Hematopoietic multipotent progenitor cell treated with erythropoietin and hydrocortisone succinate and interleukin-3 and kit ligand, for 17 days (in vitro differentiated cells): Measurements from ENCODE around the gene GOLPH3.
"Not testable (repeated sequence)": the region's sequence is repeated elsewhere in the genome, so short reads cannot be mapped to it uniquely, and the experiment has no call there.

Experiments
- DNase-seq: peaks from one replicate; pipeline ENCODE4 v3.0.0-alpha.2; 2015; ENCODE audit warnings: low spot score

Gene GOLPH3

DNA sequence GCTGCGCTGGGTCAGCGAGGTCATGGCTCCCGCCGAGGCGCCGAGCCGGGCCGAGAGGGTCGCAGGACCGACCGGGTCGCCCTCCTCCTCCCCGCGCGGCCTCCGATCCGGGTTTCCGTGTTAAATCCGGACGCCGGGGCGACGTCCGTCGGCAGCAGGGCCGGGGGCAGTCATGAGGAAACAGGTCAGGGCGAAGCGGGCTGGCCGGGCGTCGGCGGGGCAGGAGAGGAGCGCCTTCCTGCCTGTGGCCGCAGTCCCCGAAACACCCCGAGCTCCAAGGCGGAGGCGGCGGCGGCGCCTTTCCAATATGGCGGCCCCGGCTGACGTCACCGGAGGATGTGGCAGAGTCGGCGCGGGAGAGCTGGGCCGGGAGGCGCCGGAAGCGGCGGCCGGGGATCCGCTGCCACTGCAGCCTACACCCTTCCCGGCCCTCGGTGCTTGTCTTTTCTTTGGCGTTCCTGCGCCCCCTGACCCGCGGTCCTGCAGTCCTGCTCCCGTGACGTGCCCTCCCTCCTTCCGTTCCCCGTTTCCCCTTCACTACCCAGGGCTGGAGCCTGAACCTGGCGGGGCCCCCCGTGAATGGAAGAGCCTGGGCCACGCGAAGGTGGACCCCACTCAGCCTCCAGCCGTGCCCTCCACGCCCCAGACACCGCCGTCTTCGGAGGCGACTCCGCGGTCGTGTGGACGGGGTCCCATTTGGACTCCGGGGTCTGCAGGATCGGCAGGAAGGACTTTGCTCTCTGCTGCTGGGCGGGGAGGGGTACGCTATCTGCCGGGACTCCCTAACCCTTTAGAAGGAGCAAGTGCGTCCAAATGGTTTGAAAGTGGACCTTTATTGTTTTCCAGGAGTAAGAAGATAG, at the start of gene GOLPH3:
Gene GOLPH3 (minus strand): TSS at position 309 of the 860 bp plus-strand sequence. CDS start 285 bp downstream, at position 24.
- peak; percentile 87 for DNase-seq

GRCh38 chr5:32222723-32223470, 48.8 kb upstream of the GOLPH3 start:
- no peak for DNase-seq

GRCh38 chr5:32217886-32218396, 43.8 kb upstream of the GOLPH3 start:
- peak; percentile 12 for DNase-seq

DNA sequence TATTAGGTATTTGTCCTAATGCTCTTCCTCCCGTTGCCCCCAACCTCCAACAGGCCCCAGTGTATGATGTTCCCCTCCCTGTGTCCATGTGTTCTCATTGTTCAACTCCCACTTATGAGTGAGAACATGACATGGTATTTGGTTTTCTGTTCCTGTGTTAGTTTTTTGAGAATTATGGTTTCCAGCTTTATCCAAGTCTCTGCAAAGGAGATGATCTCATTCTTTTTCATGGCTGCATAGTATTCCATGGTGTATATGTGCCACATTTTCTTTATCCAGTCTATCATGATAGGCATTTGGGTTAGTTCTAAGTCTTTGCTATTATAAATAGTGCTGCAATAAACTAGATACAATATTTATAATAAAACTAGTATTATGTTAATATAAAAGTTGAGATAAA, 40.2 kb upstream of the GOLPH3 start:
- not testable (repeated sequence) for DNase-seq

GRCh38 chr5:32210151-32210550, 36.0 kb upstream of the GOLPH3 start:
- DNase-seq: no peak

DNA sequence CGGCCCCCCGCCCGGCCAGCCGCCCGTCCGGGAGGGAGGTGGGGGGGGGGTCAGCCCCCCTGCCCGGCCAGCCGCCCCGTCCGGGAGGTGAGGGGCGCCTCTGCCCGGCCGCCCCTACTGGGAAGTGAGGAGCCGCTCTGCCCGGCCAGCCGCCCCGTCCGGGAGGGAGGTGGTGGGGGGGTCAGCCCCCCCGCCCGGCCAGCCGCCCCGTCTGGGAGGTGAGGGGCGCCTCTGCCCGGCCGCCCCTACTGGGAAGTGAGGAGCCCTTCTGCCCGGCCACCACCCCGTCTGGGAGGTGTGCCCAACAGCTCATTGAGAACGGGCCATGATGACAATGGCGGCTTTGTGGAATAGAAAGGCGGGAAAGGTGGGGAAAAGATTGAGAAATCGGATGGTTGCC, 34.7 kb upstream of the GOLPH3 start:
- not testable (repeated sequence) for DNase-seq

DNA sequence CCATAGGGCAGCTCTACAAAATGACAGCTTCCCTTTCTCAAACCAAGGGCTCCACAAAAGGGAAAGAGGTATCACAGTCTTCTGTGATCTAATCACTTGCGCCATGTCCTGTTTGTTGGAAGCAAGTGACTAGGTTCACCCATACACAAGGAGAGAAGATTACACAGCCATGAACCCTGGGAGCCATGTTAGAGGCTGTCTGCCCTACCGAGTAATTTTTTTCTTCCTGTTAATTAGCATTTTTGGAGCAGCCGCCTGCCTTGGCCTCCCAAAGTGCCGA, 33.2 kb upstream of the GOLPH3 start:
- DNase-seq: no peak

GRCh38 chr5:32206509-32207354, 32.6 kb upstream of the GOLPH3 start:
- DNase-seq: no peak

- no peak for DNase-seq
Measured at GRCh38 chr5:32206053-32206452, 31.9 kb upstream of the GOLPH3 start.

DNA sequence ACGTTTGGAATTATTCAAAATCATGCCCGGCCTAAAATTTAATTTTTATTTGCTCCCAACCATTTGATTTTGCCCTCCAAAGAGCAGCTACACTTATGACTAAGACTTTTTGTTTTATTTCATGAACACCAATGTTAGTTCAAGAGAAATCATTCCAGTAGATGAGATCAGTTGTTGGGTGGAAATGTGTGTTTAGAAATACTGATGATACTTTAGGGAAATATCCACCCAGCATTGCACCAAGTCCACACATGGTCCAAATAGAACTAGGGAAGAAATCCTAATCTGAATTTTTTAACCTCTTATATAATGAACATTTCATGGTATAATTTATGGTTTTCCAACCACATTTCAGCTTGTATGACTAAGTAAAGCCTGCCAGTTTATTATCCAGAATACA, 28.3 kb upstream of the GOLPH3 start:
- DNase-seq: no peak

- DNase-seq: no peak
Measured at GRCh38 chr5:32201122-32201753, 27.1 kb upstream of the GOLPH3 start.

- no peak for DNase-seq
Measured at GRCh38 chr5:32197032-32197431, 22.9 kb upstream of the GOLPH3 start.

DNA sequence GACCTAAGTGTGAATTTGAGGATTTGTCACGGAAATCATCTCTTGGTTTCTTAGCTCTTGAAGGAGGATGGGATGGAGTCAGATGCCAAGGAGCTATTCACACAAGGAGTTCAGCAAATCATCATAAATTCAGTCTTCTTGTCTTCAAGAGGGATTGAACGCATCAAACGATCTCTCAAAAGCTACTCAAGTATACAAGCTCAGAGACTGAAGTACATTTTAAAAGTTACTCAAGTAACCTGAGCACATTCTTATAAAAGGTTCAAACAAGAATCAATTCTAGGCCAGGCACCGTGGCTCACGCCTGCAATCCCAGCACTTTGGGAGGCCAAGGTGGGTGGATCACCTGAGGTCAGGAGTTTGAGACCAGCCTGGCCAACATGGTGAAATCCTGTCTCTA, 21.1 kb upstream of the GOLPH3 start:
- no peak for DNase-seq

DNA sequence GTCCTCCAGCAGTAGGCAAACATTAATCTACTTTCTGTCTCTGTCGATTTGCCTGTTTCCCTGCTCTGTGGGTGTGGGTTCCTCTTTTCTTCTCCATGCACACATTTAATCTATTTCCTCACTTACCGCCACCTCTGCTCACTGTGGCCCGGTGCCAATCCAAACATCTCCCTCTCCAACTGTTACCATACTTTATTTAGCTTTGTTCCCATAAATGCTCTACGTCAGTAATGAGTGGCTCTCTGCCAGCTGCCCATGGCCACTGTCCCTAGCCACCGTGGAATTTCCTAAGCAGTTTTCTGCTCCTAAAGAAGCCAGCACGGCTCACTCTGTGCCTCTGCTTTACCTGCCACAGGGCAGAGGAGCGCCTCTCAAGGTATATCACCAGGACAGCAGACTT, 19.5 kb upstream of the GOLPH3 start:
- no peak for DNase-seq

DNA sequence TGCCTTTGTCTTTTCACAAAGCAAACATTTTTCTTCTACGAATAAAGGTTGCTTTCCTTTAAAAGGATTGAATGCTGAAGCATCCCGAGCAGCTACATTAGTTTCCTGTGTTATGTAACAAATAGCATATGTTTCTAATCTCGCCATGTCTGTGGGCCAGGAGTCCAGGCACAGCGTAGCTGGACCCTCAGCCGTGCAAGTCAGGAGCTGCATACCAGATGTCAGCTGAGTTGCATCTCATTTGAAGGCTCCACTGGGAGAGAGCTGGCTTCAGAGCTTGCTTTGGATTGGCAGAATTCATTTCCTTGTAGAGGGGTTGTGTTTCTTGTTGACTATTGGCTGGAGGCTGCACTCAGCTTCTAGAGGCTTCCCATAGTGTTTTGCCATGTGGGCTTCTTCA, 16.0 kb upstream of the GOLPH3 start:
- no peak for DNase-seq

DNA sequence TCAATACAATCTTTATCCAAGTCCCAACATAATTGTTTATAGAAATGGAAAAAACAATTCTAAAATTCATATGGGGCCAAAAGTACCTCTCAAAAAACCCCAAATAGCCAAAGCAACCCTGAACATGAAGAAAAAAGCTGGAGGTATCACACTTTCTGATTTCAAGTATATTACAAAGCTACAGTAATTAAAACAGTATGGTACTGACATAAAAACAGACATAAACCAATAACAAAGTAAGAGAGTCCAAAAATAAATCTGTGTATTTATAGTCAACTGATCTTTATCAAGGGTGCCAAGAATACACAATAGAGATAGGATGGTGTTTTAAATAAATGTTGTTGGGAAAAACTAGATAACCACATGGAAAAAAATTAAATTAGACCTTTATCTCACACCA, 13.6 kb upstream of the GOLPH3 start:
- DNase-seq: no peak

GRCh38 chr5:32182463-32183063, 8.4 kb upstream of the GOLPH3 start:
- no peak for DNase-seq

DNA sequence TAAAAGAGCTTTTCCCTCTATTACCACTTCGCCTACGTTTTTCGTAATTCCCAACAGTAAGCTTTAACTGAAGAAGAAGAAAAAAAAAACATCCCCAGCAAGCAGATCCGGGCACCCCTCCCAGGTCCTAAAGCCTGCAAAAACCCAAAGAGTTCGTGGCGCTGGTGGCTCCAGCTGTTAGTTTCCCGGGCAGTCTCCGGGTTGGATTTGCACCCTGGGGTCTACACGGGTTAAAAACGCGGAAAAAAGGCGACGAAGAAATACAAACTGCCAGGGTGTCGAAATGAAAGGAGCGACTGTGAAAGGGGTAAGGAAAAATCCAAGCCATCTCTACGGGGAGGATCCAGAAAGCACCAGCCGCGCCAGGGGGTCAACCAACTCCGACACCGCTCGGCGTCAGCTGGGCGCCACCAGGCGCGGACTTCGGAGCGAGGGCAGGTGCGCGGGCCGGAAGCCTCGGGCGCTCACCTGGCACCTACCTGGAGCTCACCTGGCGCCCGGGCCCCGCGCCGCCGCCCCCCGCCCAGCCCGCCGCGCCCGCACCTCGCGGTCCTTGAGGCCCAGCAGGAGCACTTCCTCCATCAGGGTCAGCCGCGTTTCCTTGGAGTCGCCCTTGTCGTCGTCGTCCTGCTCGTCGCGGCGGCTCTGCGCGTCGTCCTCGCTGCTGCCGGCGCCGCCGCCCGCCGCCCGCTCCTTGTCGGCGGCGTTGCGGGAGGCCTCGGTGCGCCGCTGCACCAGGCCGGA, 680 bp downstream of the GOLPH3 start:
- peak; percentile 37 for DNase-seq

- DNase-seq: peak; percentile 48
Measured at GRCh38 chr5:32172923-32173266, 1.2 kb downstream of the GOLPH3 start.

- DNase-seq: peak; percentile 17
Measured at GRCh38 chr5:32172186-32172911, 1.8 kb downstream of the GOLPH3 start.
